Activated CD4-positive, CD25-positive, alpha-beta regulatory T cell treated with anti-CD3 and anti-CD28 coated beads, Interleukin-2, amount 50 U/mL, for 72 hours (primary cell): ENCODE measurements around the gene PPP3R1.

Source experiments
- DNase-seq: peaks from one replicate; pipeline ENCODE4 v3.0.0; 2021

The PPP3R1 gene

GRCh38 chr2:68253219-68254068, 1.1 kb upstream of the PPP3R1 start:
- DNase-seq, result no peak

GRCh38 chr2:68251855-68252399, 405 bp downstream of the PPP3R1 start:
- peak; percentile 66 for DNase-seq

- peak; percentile 57 for DNase-seq
These were observed 1.0 kb downstream of the PPP3R1 start for GRCh38 chr2:68251187-68251854.

GRCh38 chr2:68250652-68251186, 1.6 kb downstream of the PPP3R1 start:
- no peak for DNase-seq

- DNase-seq, result no peak
These were observed 2.1 kb downstream of the PPP3R1 start for GRCh38 chr2:68250196-68250595.

- DNase-seq, result no peak
These were observed 3.5 kb downstream of the PPP3R1 start for GRCh38 chr2:68248806-68249205.

- no peak for DNase-seq
These were observed 4.0 kb downstream of the PPP3R1 start for GRCh38 chr2:68248361-68248760.

GRCh38 chr2:68246396-68246795, 5.9 kb downstream of the PPP3R1 start:
- DNase-seq, result no peak

- DNase-seq, result no peak
These were observed 6.7 kb downstream of the PPP3R1 start for GRCh38 chr2:68245672-68246071.

- no peak for DNase-seq
These were observed 7.3 kb downstream of the PPP3R1 start for GRCh38 chr2:68245066-68245465.

GRCh38 chr2:68244456-68244855, 7.9 kb downstream of the PPP3R1 start:
- no peak for DNase-seq

- no peak for DNase-seq
These were observed 10.6 kb downstream of the PPP3R1 start for GRCh38 chr2:68241732-68242131.

- no peak for DNase-seq
These were observed 11.9 kb downstream of the PPP3R1 start for GRCh38 chr2:68240446-68240845.

- DNase-seq, result no peak
These were observed 13.1 kb downstream of the PPP3R1 start for GRCh38 chr2:68238955-68239822.

GRCh38 chr2:68237976-68238580, 14.3 kb downstream of the PPP3R1 start:
- no peak for DNase-seq

GRCh38 chr2:68237404-68237803, 14.9 kb downstream of the PPP3R1 start:
- DNase-seq, result no peak

- DNase-seq, result no peak
These were observed 15.5 kb downstream of the PPP3R1 start for GRCh38 chr2:68236876-68237275.

- no peak for DNase-seq
These were observed 16.1 kb downstream of the PPP3R1 start for GRCh38 chr2:68236103-68236734.

GRCh38 chr2:68235090-68235489, 17.2 kb downstream of the PPP3R1 start:
- no peak for DNase-seq

GRCh38 chr2:68234405-68234804, 17.9 kb downstream of the PPP3R1 start:
- no peak for DNase-seq

GRCh38 chr2:68231061-68231372, 21.3 kb downstream of the PPP3R1 start:
- no peak for DNase-seq
